RWPE2 (cell line): ENCODE results near the gene FBXO33.

ENCODE experiments used
- ATAC-seq: fragments of 200-7000 bp; cut with Tn5 transposase; 3 replicates; pipeline ENCODE4 v1.9.1; 2021; ENCODE audit warnings: low read depth
- DNase-seq: peaks from one replicate; pipeline ENCODE4 v3.0.0-alpha.2; 2020; ENCODE audit warnings: low spot score
- H3K27ac ChIP-seq: fragments of 450-650 bp; 2 replicates; pipeline ENCODE4 v1.5.1; 2017; ENCODE audit warnings: mild to moderate bottlenecking; ENCODE audit not compliant: poor library complexity, severe bottlenecking
- H3K27me3 ChIP-seq: fragments of 250-450 bp; sonication (Bioruptor Pico); 2 replicates; pipeline ENCODE4 v1.5.1; 2021; ENCODE audit warnings: mild to moderate bottlenecking, moderate library complexity; ENCODE audit not compliant: insufficient read depth, poor library complexity, severe bottlenecking
- H3K36me3 ChIP-seq: fragments of 250-450 bp; sonication (Bioruptor Pico); 2 replicates; pipeline ENCODE4 v1.5.1; 2020; ENCODE audit warnings: low read depth, mild to moderate bottlenecking, moderate library complexity
- H3K4me1 ChIP-seq: fragments of 250-450 bp; sonication (Bioruptor Pico); 2 replicates; pipeline ENCODE4 v1.5.1; 2021; ENCODE audit warnings: mild to moderate bottlenecking, moderate library complexity; ENCODE audit not compliant: insufficient read depth, poor library complexity, severe bottlenecking
- H3K4me3 ChIP-seq: fragments of 250-450 bp; sonication (Bioruptor Pico); 2 replicates; pipeline ENCODE4 v1.5.1; 2021; ENCODE audit warnings: mild to moderate bottlenecking, moderate library complexity; ENCODE audit not compliant: severe bottlenecking
- H3K9me3 ChIP-seq: fragments of 250-450 bp; sonication (Bioruptor Pico); 2 replicates; pipeline ENCODE4 v1.5.1; 2021; ENCODE audit warnings: mild to moderate bottlenecking, moderate library complexity; ENCODE audit not compliant: severe bottlenecking
- CTCF ChIP-seq: fragments of 450-650 bp; IDR thresholded peaks from one replicate; pipeline ENCODE4 v1.5.1; 2017; ENCODE audit warnings: mild to moderate bottlenecking, moderate library complexity; ENCODE audit not compliant: poor library complexity, severe bottlenecking

The FBXO33 gene

GRCh38 chr14:39419272-39419671 lies 13.0 kb downstream of the FBXO33 start:
- peak; percentile 23 for TF ChIP-seq CTCF
- H3K27ac ChIP-seq: no peak overlapping the region
- peak; percentile 48; the same call in 1 of the 3 replicates for ATAC-seq

GRCh38 chr14:39417014-39417413 lies 15.2 kb downstream of the FBXO33 start:
- DNase-seq (no peak), ATAC-seq (no peak)
- H3K27ac ChIP-seq: no peak overlapping the region
- peaks cover 5% of the 10 kb centered on the region for H3K9me3 ChIP-seq
- H3K27me3 ChIP-seq: no peaks in the 10 kb centered on the region
- TF ChIP-seq CTCF: peak; percentile 16
- no peak overlapping the region for H3K4me3 ChIP-seq
- H3K4me1 ChIP-seq: no peaks in the 10 kb centered on the region
- no peaks in the 10 kb centered on the region for H3K36me3 ChIP-seq

More at GRCh38 chr14:39419272-39419671, 13.0 kb downstream of the FBXO33 start:
- no peaks in the 10 kb centered on the region for H3K9me3 ChIP-seq
- no peaks in the 10 kb centered on the region for H3K27me3 ChIP-seq
- no peak for DNase-seq
- H3K4me1 ChIP-seq: no peaks in the 10 kb centered on the region
- H3K4me3 ChIP-seq: no peak overlapping the region
- H3K36me3 ChIP-seq: no peaks in the 10 kb centered on the region

- Histone ChIP-seq H3K9me3 (peaks cover 6% of the 10 kb centered on the region), H3K27me3 (no peaks in the 10 kb centered on the region), H3K36me3 (no peaks in the 10 kb centered on the region), H3K4me3 (no peak overlapping the region), H3K27ac (no peak overlapping the region), H3K4me1 (no peaks in the 10 kb centered on the region)
- ATAC-seq: no peak
- DNase-seq: no peak
- TF ChIP-seq CTCF: no peak
Observed at GRCh38 chr14:39416072-39416471, 16.2 kb downstream of the FBXO33 start.

- TF ChIP-seq CTCF: no peak
- H3K4me3 ChIP-seq: no peak overlapping the region
- H3K9me3 ChIP-seq: no peaks in the 10 kb centered on the region
- H3K27ac ChIP-seq: no peak overlapping the region
- ATAC-seq (no peak), DNase-seq (no peak)
- no peaks in the 10 kb centered on the region for H3K4me1 ChIP-seq
- H3K36me3 ChIP-seq: no peaks in the 10 kb centered on the region
- H3K27me3 ChIP-seq: no peaks in the 10 kb centered on the region
Observed at GRCh38 chr14:39406560-39406959, 25.7 kb downstream of the FBXO33 start.

- H3K27ac ChIP-seq: no peak overlapping the region
- H3K27me3 ChIP-seq: no peaks in the 10 kb centered on the region
- ATAC-seq: no peak
Observed at GRCh38 chr14:39398382-39398781, 33.9 kb downstream of the FBXO33 start.

More at GRCh38 chr14:39398382-39398781, 33.9 kb downstream of the FBXO33 start:
- Histone ChIP-seq H3K4me3 (no peak overlapping the region), H3K4me1 (no peaks in the 10 kb centered on the region), H3K36me3 (peaks cover 29% of the 10 kb centered on the region), H3K9me3 (no peaks in the 10 kb centered on the region)
- DNase-seq: no peak
- TF ChIP-seq CTCF: no peak
